GM21723 (cell line): ENCODE results near the gene PRKAR1B.

ENCODE experiments used
- ATAC-seq: cut with Tn5 transposase; IDR thresholded peaks from one replicate; pipeline ENCODE4 v1.9.1; 2021; ENCODE audit warnings: mild to moderate bottlenecking, moderate library complexity; ENCODE audit not compliant: unreplicated experiment

PRKAR1B gene

GRCh38 chr7:594212-594913, 132.7 kb downstream of the PRKAR1B start:
- ATAC-seq, result no peak

- ATAC-seq, result no peak
Measured at GRCh38 chr7:593324-594115, 133.6 kb downstream of the PRKAR1B start.

GRCh38 chr7:591856-592628, 135.0 kb downstream of the PRKAR1B start:
- ATAC-seq, result no peak

GRCh38 chr7:590731-591551, 136.1 kb downstream of the PRKAR1B start:
- ATAC-seq, result no peak

- no peak for ATAC-seq
Measured at GRCh38 chr7:589781-590575, 137.1 kb downstream of the PRKAR1B start.

GRCh38 chr7:587767-588166, 139.3 kb downstream of the PRKAR1B start:
- ATAC-seq, result no peak

GRCh38 chr7:586494-586893, 140.6 kb downstream of the PRKAR1B start:
- no peak for ATAC-seq

- ATAC-seq, result no peak
Measured at GRCh38 chr7:585873-586272, 141.2 kb downstream of the PRKAR1B start.

- no peak for ATAC-seq
Measured at GRCh38 chr7:585229-585711, 141.8 kb downstream of the PRKAR1B start.

GRCh38 chr7:584820-585219, 142.3 kb downstream of the PRKAR1B start:
- ATAC-seq, result no peak

GRCh38 chr7:584122-584465, 143.0 kb downstream of the PRKAR1B start:
- no peak for ATAC-seq

GRCh38 chr7:583410-584121, 143.5 kb downstream of the PRKAR1B start:
- no peak for ATAC-seq

- no peak for ATAC-seq
Measured at GRCh38 chr7:582931-583330, 144.2 kb downstream of the PRKAR1B start.

- no peak for ATAC-seq
Measured at GRCh38 chr7:582081-582835, 144.8 kb downstream of the PRKAR1B start.

GRCh38 chr7:578386-578785, 148.7 kb downstream of the PRKAR1B start:
- no peak for ATAC-seq

GRCh38 chr7:577741-578370, 149.2 kb downstream of the PRKAR1B start:
- ATAC-seq, result no peak

GRCh38 chr7:577278-577665, 149.8 kb downstream of the PRKAR1B start:
- no peak for ATAC-seq
